ENCODE measurements around the gene RPTOR.

The RPTOR gene

DNA sequence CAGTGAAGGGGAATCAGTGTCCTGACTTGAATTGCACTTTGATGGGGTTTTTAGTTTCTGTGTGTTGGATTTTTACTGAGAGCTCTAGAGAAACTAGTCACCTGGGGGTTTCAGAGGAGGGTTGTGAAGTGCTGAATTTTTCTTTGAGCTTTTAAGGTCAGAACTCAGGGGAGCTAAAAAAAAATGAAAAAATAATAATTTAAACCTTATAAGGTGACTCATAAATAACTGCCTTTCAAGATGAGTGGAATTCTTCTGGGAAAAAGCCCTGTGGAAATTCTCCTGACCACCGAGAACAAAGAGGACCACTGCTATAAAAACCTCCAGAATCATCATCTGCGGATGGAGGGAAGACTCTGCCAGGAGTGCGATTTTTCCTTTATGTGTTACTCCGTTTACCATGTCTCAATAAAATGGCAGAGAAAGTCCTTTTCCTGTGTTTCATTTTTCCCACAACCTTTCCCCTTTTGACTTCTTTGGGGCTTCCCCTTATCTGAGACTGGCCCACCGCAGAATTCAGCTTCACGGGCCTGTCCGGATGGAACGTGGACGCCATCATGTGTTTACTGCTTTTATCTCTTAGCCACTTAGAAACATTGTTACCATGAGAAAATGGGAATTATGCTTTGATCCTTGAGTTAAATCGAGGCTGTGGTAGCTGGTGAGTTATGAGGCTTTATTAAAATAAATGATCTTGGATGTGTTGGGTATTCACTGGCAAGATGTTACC, 39.7 kb downstream of the RPTOR start:
- no peak overlapping the region for H3K4ac ChIP-seq (ENCODE audit: low read depth, low read length)
- peaks cover 17% of the 10 kb centered on the region for H3K79me2 ChIP-seq (ENCODE audit: control insufficient read depth, insufficient read depth, low read length)
- no peaks in the 10 kb centered on the region for H3K36me3 ChIP-seq (ENCODE audit: control insufficient read depth, insufficient read depth, low read length)

DNA sequence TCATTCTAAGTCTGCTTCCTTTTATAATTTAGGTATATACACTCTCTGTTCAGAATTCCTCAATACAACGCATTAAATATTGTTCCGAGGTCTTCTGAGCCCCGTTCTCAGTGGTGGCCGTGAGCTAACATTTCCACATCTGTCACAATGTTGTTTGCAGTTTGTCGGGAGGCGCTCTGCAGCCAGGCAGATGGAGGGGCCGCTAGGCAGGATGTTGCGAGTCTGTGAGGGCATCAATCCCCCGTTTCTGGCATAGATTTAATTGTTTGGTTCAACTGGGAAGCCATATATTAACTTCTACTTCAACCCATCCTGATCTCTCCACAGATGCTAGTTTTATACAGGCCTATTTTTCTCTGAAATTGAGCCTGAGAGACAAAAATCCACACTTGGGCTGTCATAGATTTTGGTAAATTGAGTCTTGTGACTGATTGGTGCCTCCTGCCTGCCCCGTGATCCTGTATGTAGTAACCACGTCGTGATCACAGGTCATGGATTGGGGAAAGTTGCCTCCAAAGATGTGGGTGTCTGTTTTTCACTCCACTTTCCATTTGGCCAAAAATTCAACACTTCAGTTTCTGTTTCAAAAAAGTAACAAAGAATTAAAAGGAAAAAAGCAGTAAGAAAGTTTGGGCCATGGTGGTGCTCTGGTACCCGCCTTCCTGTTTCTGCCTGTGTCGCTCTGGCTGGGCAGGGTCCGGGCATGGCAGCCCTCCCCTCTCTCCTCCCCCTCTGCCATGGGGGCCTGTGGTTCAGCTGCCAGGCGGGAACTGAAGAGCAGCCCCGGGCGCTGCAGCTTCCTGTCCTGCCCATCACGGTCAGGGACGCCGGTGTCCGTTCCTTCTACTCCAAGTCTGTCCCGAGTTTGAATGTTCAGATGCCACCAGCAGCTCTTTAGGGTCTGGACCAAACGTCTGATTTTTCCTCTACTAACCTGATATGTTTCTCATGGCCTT, 41.5 kb downstream of the RPTOR start:
- Histone ChIP-seq H3K4me3 (ENCODE audit: low read length) (no peak overlapping the region), H2BK120ac (ENCODE audit: low read depth, low read length) (no peak overlapping the region), H4K8ac (ENCODE audit: low read depth, low read length) (no peak overlapping the region), H3K79me2 (ENCODE audit: control insufficient read depth, insufficient read depth, low read length) (peaks cover 20% of the 10 kb centered on the region), H3K4me1 (ENCODE audit: control insufficient read depth, low read depth, low read length) (no peaks in the 10 kb centered on the region), H3K4ac (ENCODE audit: low read depth, low read length) (no peak overlapping the region), H3K23ac (ENCODE audit: low read length) (no peak overlapping the region), H3K79me1 (ENCODE audit: low read length) (peaks cover 25% of the 10 kb centered on the region), H3K9ac (ENCODE audit: low read length) (no peak overlapping the region), H3K27me3 (ENCODE audit: insufficient read depth, low read length, poor library complexity) (no peaks in the 10 kb centered on the region), H3K18ac (ENCODE audit: low read length) (no peak overlapping the region), H2BK5ac (ENCODE audit: low read length) (no peak overlapping the region), H3K36me3 (ENCODE audit: control insufficient read depth, insufficient read depth, low read length) (no peaks in the 10 kb centered on the region), H4K5ac (ENCODE audit: low read length) (no peak overlapping the region), H3K4me2 (ENCODE audit: low read length) (no peak overlapping the region), H3K27ac (ENCODE audit: low read depth, low read length) (no peak overlapping the region), H3K56ac (ENCODE audit: low read length) (no peak overlapping the region), H2BK15ac (replicated peaks; ENCODE audit: low read depth) (no peak overlapping the region), H2AK5ac (ENCODE audit: low read length) (no peak overlapping the region)
- DNase-seq: no peak
- no CpG with 5 or more reads among the region's 24 CpGs for WGBS (ENCODE audit: extremely low coverage, insufficient coverage, low lambda C conversion rate)

More for the DNA sequence above, 39.7 kb downstream of the RPTOR start:
- Histone ChIP-seq H3K56ac (ENCODE audit: low read length) (no peak overlapping the region), H3K23ac (ENCODE audit: low read length) (no peak overlapping the region), H4K8ac (ENCODE audit: low read depth, low read length) (no peak overlapping the region), H3K9ac (ENCODE audit: low read length) (no peak overlapping the region), H3K4me2 (ENCODE audit: low read length) (no peak overlapping the region), H2BK120ac (ENCODE audit: low read depth, low read length) (no peak overlapping the region), H2AK5ac (ENCODE audit: low read length) (no peak overlapping the region), H3K27ac (ENCODE audit: low read depth, low read length) (no peak overlapping the region), H3K4me3 (ENCODE audit: low read length) (no peak overlapping the region), H4K5ac (ENCODE audit: low read length) (no peak overlapping the region), H3K79me1 (ENCODE audit: low read length) (peaks cover 22% of the 10 kb centered on the region), H2BK15ac (replicated peaks; ENCODE audit: low read depth) (no peak overlapping the region), H3K27me3 (ENCODE audit: insufficient read depth, low read length, poor library complexity) (no peaks in the 10 kb centered on the region), H2BK5ac (ENCODE audit: low read length) (no peak overlapping the region), H3K18ac (ENCODE audit: low read length) (no peak overlapping the region), H3K4me1 (ENCODE audit: control insufficient read depth, low read depth, low read length) (no peaks in the 10 kb centered on the region)
- DNase-seq: no peak
- WGBS (ENCODE audit: extremely low coverage, insufficient coverage, low lambda C conversion rate): no CpG with 5 or more reads among the region's 10 CpGs

DNA sequence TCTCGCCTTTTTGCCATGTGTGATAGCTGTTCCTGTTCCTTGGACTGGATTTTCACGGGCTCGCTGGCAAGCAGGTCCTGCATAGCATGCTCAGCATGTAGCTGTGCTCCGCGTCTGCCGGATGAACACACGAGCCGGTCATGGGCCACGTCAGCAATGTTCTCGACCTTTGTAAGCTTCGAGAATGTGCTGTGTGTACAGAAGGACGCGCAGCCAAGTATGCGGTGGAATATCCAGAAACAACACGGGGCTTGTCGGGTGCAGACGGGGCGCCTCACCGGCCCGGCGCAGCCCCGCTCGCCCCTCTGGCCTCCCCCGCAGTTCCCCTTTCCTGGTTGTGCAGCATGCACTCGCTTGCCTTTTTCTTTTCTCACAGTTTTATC, 42.2 kb downstream of the RPTOR start:
- Histone ChIP-seq H2BK5ac (ENCODE audit: low read length) (no peak overlapping the region), H3K56ac (ENCODE audit: low read length) (no peak overlapping the region), H3K4me1 (ENCODE audit: control insufficient read depth, low read depth, low read length) (no peaks in the 10 kb centered on the region), H4K5ac (ENCODE audit: low read length) (no peak overlapping the region), H3K79me1 (ENCODE audit: low read length) (peaks cover 24% of the 10 kb centered on the region), H3K27ac (ENCODE audit: low read depth, low read length) (no peak overlapping the region), H2AK5ac (ENCODE audit: low read length) (no peak overlapping the region), H3K23ac (ENCODE audit: low read length) (no peak overlapping the region), H3K27me3 (ENCODE audit: insufficient read depth, low read length, poor library complexity) (no peaks in the 10 kb centered on the region), H3K18ac (ENCODE audit: low read length) (no peak overlapping the region), H3K4me3 (ENCODE audit: low read length) (no peak overlapping the region), H3K4me2 (ENCODE audit: low read length) (no peak overlapping the region), H2BK120ac (ENCODE audit: low read depth, low read length) (no peak overlapping the region), H4K8ac (ENCODE audit: low read depth, low read length) (no peak overlapping the region), H3K36me3 (ENCODE audit: control insufficient read depth, insufficient read depth, low read length) (no peaks in the 10 kb centered on the region), H2BK15ac (replicated peaks; ENCODE audit: low read depth) (no peak overlapping the region), H3K79me2 (ENCODE audit: control insufficient read depth, insufficient read depth, low read length) (peaks cover 23% of the 10 kb centered on the region), H3K4ac (ENCODE audit: low read depth, low read length) (no peak overlapping the region), H3K9ac (ENCODE audit: low read length) (no peak overlapping the region)
- no CpG with 5 or more reads among the region's 25 CpGs for WGBS (ENCODE audit: extremely low coverage, insufficient coverage, low lambda C conversion rate)
- DNase-seq: no peak

- Histone ChIP-seq H3K4me2 (ENCODE audit: low read length) (no peak overlapping the region), H2BK15ac (replicated peaks; ENCODE audit: low read depth) (no peak overlapping the region), H3K4ac (ENCODE audit: low read depth, low read length) (no peak overlapping the region), H3K18ac (ENCODE audit: low read length) (no peak overlapping the region), H2BK120ac (ENCODE audit: low read depth, low read length) (no peak overlapping the region), H3K4me1 (ENCODE audit: control insufficient read depth, low read depth, low read length) (no peaks in the 10 kb centered on the region), H3K23ac (ENCODE audit: low read length) (no peak overlapping the region), H3K79me2 (ENCODE audit: control insufficient read depth, insufficient read depth, low read length) (peaks cover 25% of the 10 kb centered on the region), H3K27ac (ENCODE audit: low read depth, low read length) (no peak overlapping the region), H2BK5ac (ENCODE audit: low read length) (no peak overlapping the region), H2AK5ac (ENCODE audit: low read length) (no peak overlapping the region), H3K79me1 (ENCODE audit: low read length) (peaks cover 19% of the 10 kb centered on the region), H3K36me3 (ENCODE audit: control insufficient read depth, insufficient read depth, low read length) (no peaks in the 10 kb centered on the region), H3K4me3 (ENCODE audit: low read length) (no peak overlapping the region), H4K8ac (ENCODE audit: low read depth, low read length) (no peak overlapping the region), H3K9ac (ENCODE audit: low read length) (no peak overlapping the region), H3K27me3 (ENCODE audit: insufficient read depth, low read length, poor library complexity) (no peaks in the 10 kb centered on the region), H4K5ac (ENCODE audit: low read length) (no peak overlapping the region), H3K56ac (ENCODE audit: low read length) (no peak overlapping the region)
- DNase-seq: no peak
- WGBS (ENCODE audit: extremely low coverage, insufficient coverage, low lambda C conversion rate): no CpG with 5 or more reads among the region's 9 CpGs
These were observed 44.2 kb downstream of the RPTOR start for GRCh38 chr17:80588702-80589383.

GRCh38 chr17:80591788-80592187, 47.1 kb downstream of the RPTOR start:
- Histone ChIP-seq H2AK5ac (ENCODE audit: low read length) (no peak overlapping the region), H2BK5ac (ENCODE audit: low read length) (no peak overlapping the region), H3K4ac (ENCODE audit: low read depth, low read length) (no peak overlapping the region), H3K79me2 (ENCODE audit: control insufficient read depth, insufficient read depth, low read length) (peaks cover 22% of the 10 kb centered on the region), H3K4me1 (ENCODE audit: control insufficient read depth, low read depth, low read length) (no peaks in the 10 kb centered on the region), H3K9ac (ENCODE audit: low read length) (no peak overlapping the region), H3K23ac (ENCODE audit: low read length) (no peak overlapping the region), H2BK15ac (replicated peaks; ENCODE audit: low read depth) (no peak overlapping the region), H3K36me3 (ENCODE audit: control insufficient read depth, insufficient read depth, low read length) (no peaks in the 10 kb centered on the region), H3K4me2 (ENCODE audit: low read length) (no peak overlapping the region), H3K18ac (ENCODE audit: low read length) (no peak overlapping the region), H2BK120ac (ENCODE audit: low read depth, low read length) (no peak overlapping the region), H4K5ac (ENCODE audit: low read length) (no peak overlapping the region), H3K27ac (ENCODE audit: low read depth, low read length) (no peak overlapping the region), H3K56ac (ENCODE audit: low read length) (no peak overlapping the region), H4K8ac (ENCODE audit: low read depth, low read length) (no peak overlapping the region), H3K79me1 (ENCODE audit: low read length) (peaks cover 24% of the 10 kb centered on the region), H3K27me3 (ENCODE audit: insufficient read depth, low read length, poor library complexity) (no peaks in the 10 kb centered on the region), H3K4me3 (ENCODE audit: low read length) (no peak overlapping the region)
- WGBS (ENCODE audit: extremely low coverage, insufficient coverage, low lambda C conversion rate): no CpG with 5 or more reads among the region's 3 CpGs
- DNase-seq: no peak

Measured in mesendoderm (in vitro differentiated cells).